ENCODE measurements around the gene MICU2.

DNA sequence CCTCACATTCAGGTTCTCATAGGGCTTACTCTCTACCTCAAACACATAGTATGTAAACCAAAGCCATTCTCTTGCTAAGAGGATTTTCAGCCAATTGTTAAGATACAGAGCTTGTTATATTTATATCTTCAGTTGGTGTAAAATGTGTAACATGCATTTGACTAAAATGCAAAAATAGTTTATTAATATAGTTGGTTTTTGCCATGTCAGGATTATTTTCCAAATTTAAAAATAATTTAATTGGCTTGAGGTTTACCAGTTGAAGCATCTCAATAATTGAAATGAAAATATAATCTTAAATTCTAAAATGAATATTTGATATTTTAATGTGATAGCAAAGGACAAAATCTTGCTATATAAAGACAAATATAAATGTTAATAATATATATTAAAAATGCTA, 7.2 kb downstream of the MICU2 start:
- TF ChIP-seq POLR2A (IDR thresholded peaks at IDR 0.05), result no peak
- TF ChIP-seq, protein P1, sequence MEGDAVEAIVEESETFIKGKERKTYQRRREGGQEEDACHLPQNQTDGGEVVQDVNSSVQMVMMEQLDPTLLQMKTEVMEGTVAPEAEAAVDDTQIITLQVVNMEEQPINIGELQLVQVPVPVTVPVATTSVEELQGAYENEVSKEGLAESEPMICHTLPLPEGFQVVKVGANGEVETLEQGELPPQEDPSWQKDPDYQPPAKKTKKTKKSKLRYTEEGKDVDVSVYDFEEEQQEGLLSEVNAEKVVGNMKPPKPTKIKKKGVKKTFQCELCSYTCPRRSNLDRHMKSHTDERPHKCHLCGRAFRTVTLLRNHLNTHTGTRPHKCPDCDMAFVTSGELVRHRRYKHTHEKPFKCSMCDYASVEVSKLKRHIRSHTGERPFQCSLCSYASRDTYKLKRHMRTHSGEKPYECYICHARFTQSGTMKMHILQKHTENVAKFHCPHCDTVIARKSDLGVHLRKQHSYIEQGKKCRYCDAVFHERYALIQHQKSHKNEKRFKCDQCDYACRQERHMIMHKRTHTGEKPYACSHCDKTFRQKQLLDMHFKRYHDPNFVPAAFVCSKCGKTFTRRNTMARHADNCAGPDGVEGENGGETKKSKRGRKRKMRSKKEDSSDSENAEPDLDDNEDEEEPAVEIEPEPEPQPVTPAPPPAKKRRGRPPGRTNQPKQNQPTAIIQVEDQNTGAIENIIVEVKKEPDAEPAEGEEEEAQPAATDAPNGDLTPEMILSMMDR (IDR thresholded peaks at IDR 0.05), result no peak
